HepG2 (cell line): ENCODE results near the gene ZSCAN5C. TPM values are rescaled to one million over a fixed set of nuclear protein-coding genes. Genes with fewer than 3 reads are reported as not detected.
A peak's percentile ranks its signal among the peaks of the same experiment; 100 is the strongest.

Experiments used
- ATF4 ChIP-seq, 2 experiments: fragments of 450-650 bp in 1 of 2; sonication (generic) in 1 of 2; formaldehyde crosslinking; IDR thresholded peaks; 2 replicates each; pipeline versions ENCODE4 v1.5.0 to v1.8.0; 2020 to 2022; ENCODE audit warnings: mild to moderate bottlenecking in 1 of 2, missing genetic modification reagents in 1 of 2
- CBX5 ChIP-seq: sonication (generic); formaldehyde crosslinking; IDR thresholded peaks from 2 replicates; pipeline ENCODE4 v1.4.0; 2020; ENCODE audit warnings: missing genetic modification reagents, borderline replicate concordance
- CREB1 ChIP-seq, 2 experiments: fragments of 450-650 bp in 1 of 2; IDR thresholded peaks; 2 replicates each; pipeline ENCODE4 v1.6.1; 2016 to 2017; ENCODE audit warnings: control low read depth in 1 of 2, mild to moderate bottlenecking in 1 of 2, missing compliant biosample characterization in 1 of 2, missing genetic modification characterization in 1 of 2
- CREM ChIP-seq, 2 experiments: sonication (generic) in 1 of 2; formaldehyde crosslinking in 1 of 2; IDR thresholded peaks; 2 replicates each; pipeline versions ENCODE4 v1.4.0 to v1.6.1; 2016 to 2020; ENCODE audit warnings: antibody characterized with exemption in 1 of 2, mild to moderate bottlenecking in 1 of 2, missing genetic modification reagents in 1 of 2
- CSRNP1 ChIP-seq: sonication (generic); formaldehyde crosslinking; IDR thresholded peaks from 2 replicates; pipeline ENCODE4 v1.8.1; 2023; ENCODE audit warnings: mild to moderate bottlenecking, missing genetic modification reagents
- DNMT3B ChIP-seq: conservative IDR thresholded peaks from 2 replicates; pipeline ENCODE4 v1.6.1; 2016; ENCODE audit warnings: missing biosample characterization, control low read depth
- MED8 ChIP-seq: sonication (generic); formaldehyde crosslinking; IDR thresholded peaks from 2 replicates; pipeline ENCODE4 v1.8.1; 2023; ENCODE audit warnings: mild to moderate bottlenecking, missing genetic modification reagents; ENCODE audit not compliant: insufficient replicate concordance
- MEIS1 ChIP-seq: sonication (generic); formaldehyde crosslinking; IDR thresholded peaks from 2 replicates; pipeline ENCODE4 v1.9.0; 2021; ENCODE audit warnings: mild to moderate bottlenecking, missing genetic modification reagents, moderate library complexity, borderline replicate concordance
- MXD1 ChIP-seq: sonication (generic); formaldehyde crosslinking; IDR thresholded peaks from 2 replicates; pipeline ENCODE4 v1.4.0; 2020; ENCODE audit warnings: mild to moderate bottlenecking, missing genetic modification reagents
- NR0B2 ChIP-seq: sonication (generic); formaldehyde crosslinking; IDR thresholded peaks from 2 replicates; pipeline ENCODE4 v1.4.0; 2020; ENCODE audit warnings: mild to moderate bottlenecking, missing genetic modification reagents
- SAP130 ChIP-seq: IDR thresholded peaks from 2 replicates; pipeline ENCODE4 v1.6.1; 2016; ENCODE audit warnings: low read depth
- SATB2 ChIP-seq: sonication (generic); formaldehyde crosslinking; IDR thresholded peaks from 2 replicates; pipeline ENCODE4 v1.5.0; 2020; ENCODE audit warnings: missing genetic modification reagents
- TGIF2 ChIP-seq: IDR thresholded peaks from 2 replicates; pipeline ENCODE4 v1.6.1; 2016; ENCODE audit warnings: control low read depth, missing compliant biosample characterization
- TIGD3 ChIP-seq: sonication (generic); formaldehyde crosslinking; IDR thresholded peaks from 2 replicates; pipeline ENCODE4 v1.5.1; 2020; ENCODE audit warnings: mild to moderate bottlenecking, missing genetic modification reagents, borderline replicate concordance
- YY1 ChIP-seq: IDR thresholded peaks from 2 replicates; pipeline ENCODE4 v1.6.1; 2011; ENCODE audit warnings: low read length, low read depth, moderate library complexity, mild to moderate bottlenecking; ENCODE audit not compliant: insufficient read depth, insufficient replicate concordance
- ZMYM3 ChIP-seq: sonication (generic); formaldehyde crosslinking; IDR thresholded peaks from 2 replicates; pipeline ENCODE4 v1.5.1; 2020; ENCODE audit warnings: mild to moderate bottlenecking, missing genetic modification reagents
- ZNF280D ChIP-seq: sonication (generic); formaldehyde crosslinking; IDR thresholded peaks from 2 replicates; pipeline ENCODE4 v1.5.1; 2020; ENCODE audit warnings: mild to moderate bottlenecking, missing genetic modification reagents
- ZNF543 ChIP-seq: sonication (generic); formaldehyde crosslinking; IDR thresholded peaks from 2 replicates; pipeline ENCODE4 v1.4.0; 2020; ENCODE audit warnings: mild to moderate bottlenecking, missing genetic modification reagents
- ZNF724P ChIP-seq: sonication (generic); formaldehyde crosslinking; IDR thresholded peaks from 2 replicates; pipeline ENCODE4 v1.8.0; 2022; ENCODE audit warnings: missing genetic modification reagents, borderline replicate concordance
- ZNF746 ChIP-seq: sonication (generic); formaldehyde crosslinking; IDR thresholded peaks from 2 replicates; pipeline ENCODE4 v1.8.0; 2022; ENCODE audit warnings: mild to moderate bottlenecking, missing genetic modification reagents
- ZNF749 ChIP-seq: sonication (generic); formaldehyde crosslinking; IDR thresholded peaks from 2 replicates; pipeline ENCODE4 v1.8.0; 2022; ENCODE audit warnings: mild to moderate bottlenecking, missing genetic modification reagents, moderate library complexity, borderline replicate concordance
- polyA plus RNA-seq, 8 experiments: library from polyadenylated mRNA; depleted of rRNA in 3 of 8; stranded (reverse) in 7 of 8; unstranded in 1 of 8; fragments of >200 nt; fragmentation: Illumina TruSeq in 4 of 8; extraction: Trizol in 4 of 8; gene quantifications; 2 replicates each; pipeline versions ENCODE4 v1.2.1 to v1.2.3, GENCODE V29; 2011 to 2016; ENCODE audit warnings: low read depth in 4 of 8, missing spikeins in 1 of 8, mixed read lengths in 1 of 8; ENCODE audit not compliant: insufficient read depth in 1 of 8
- total RNA-seq, 5 experiments: library from RNA; depleted of rRNA; stranded (reverse); fragments of >200 nt; fragmentation: Illumina TruSeq; extraction: Trizol; gene quantifications; 2 replicates each; pipeline ENCODE4 v1.2.3, GENCODE V29; 2016; ENCODE audit warnings: low read depth in 1 of 5

ZSCAN5C gene
- total and polyA plus RNA-seq, 2 of the 13 experiments (the other 11 are each of a cell fraction or from before 2014, with no cell fraction given), result not detected

GRCh38 chr19:56170261-56170660, 31.8 kb upstream of the ZSCAN5C start (continued):
- 0 out of 2 replicates have a peak, but pooled peaks have one; percentile 36 for TF ChIP-seq ZNF280D (CRISPR knock-in tag)
- peak; percentile 77 for TF ChIP-seq CREB1 (IDR thresholded peaks at IDR 0.05)
- TF ChIP-seq CREB1 (CRISPR knock-in tag; IDR thresholded peaks at IDR 0.05), result peak; percentile 47; the same call in 1 of the 2 replicates
- TF ChIP-seq MEIS1 (CRISPR knock-in tag), result peak; percentile 55; the same call in 1 of the 2 replicates
- TF ChIP-seq CSRNP1 (CRISPR knock-in tag), result no peak
- TF ChIP-seq ZMYM3, result peak; percentile 72
- 0 out of 2 replicates have a peak, but pooled peaks have one; percentile 63 for TF ChIP-seq CBX5 (CRISPR knock-in tag)
- peak; percentile 68; the same call in 1 of the 2 replicates for TF ChIP-seq ZNF746
- peak in 1 of 2 experiments; percentile 67; a peak in 2 of 4 replicates for TF ChIP-seq ATF4 (CRISPR knock-in tag; IDR thresholded peaks at IDR 0.05)
- TF ChIP-seq ZNF543 (CRISPR knock-in tag), result 0 out of 2 replicates have a peak, but pooled peaks have one; percentile 59
- TF ChIP-seq DNMT3B, result peak; percentile 83; the same call in 1 of the 2 replicates
- no peak for TF ChIP-seq SATB2
- TF ChIP-seq CREM (IDR thresholded peaks at IDR 0.05), result peak; percentile 50; the same call in 1 of the 2 replicates
- no peak for TF ChIP-seq CREM (CRISPR knock-in tag; IDR thresholded peaks at IDR 0.05)
- TF ChIP-seq MED8 (CRISPR knock-in tag), result no peak
- TF ChIP-seq ZNF724P (CRISPR knock-in tag), result 0 out of 2 replicates have a peak, but pooled peaks have one; percentile 46
- TF ChIP-seq YY1, result peak; percentile 39
- no peak for TF ChIP-seq ZNF749 (CRISPR knock-in tag)
- peak; percentile 69; the same call in 1 of the 2 replicates for TF ChIP-seq TGIF2 (CRISPR knock-in tag)
- peak; percentile 85; the same call in 1 of the 2 replicates for TF ChIP-seq TIGD3 (CRISPR knock-in tag)
- TF ChIP-seq NR0B2 (CRISPR knock-in tag), result no peak
- TF ChIP-seq SAP130 (CRISPR knock-in tag), result peak; percentile 97
- TF ChIP-seq MXD1 (CRISPR knock-in tag), result 0 out of 2 replicates have a peak, but pooled peaks have one; percentile 29
